HG03521 (cell line): ENCODE measurements around the gene ZNF195.
"Not testable (repeated sequence)": the region's sequence is repeated elsewhere in the genome, so short reads cannot be mapped to it uniquely, and the experiment has no call there.

Source experiments
- ATAC-seq: cut with Tn5 transposase; IDR thresholded peaks from one replicate; pipeline ENCODE4 v1.9.1; 2021; ENCODE audit warnings: mild to moderate bottlenecking, moderate library complexity; ENCODE audit not compliant: unreplicated experiment

Gene ZNF195

GRCh38 chr11:3356858-3357257 lies 22.1 kb downstream of the ZNF195 start:
- no peak for ATAC-seq

GRCh38 chr11:3353066-3353465 lies 25.9 kb downstream of the ZNF195 start:
- ATAC-seq = no peak

GRCh38 chr11:3347127-3347526 lies 31.8 kb downstream of the ZNF195 start:
- no peak for ATAC-seq

GRCh38 chr11:3346587-3346986 lies 32.4 kb downstream of the ZNF195 start:
- no peak for ATAC-seq

- ATAC-seq = no peak
Measured at GRCh38 chr11:3345736-3346135, 33.2 kb downstream of the ZNF195 start.

GRCh38 chr11:3344327-3345174 lies 34.4 kb downstream of the ZNF195 start:
- no peak for ATAC-seq

- ATAC-seq = no peak
Measured at GRCh38 chr11:3342709-3343108, 36.2 kb downstream of the ZNF195 start.

GRCh38 chr11:3341298-3341697 lies 37.6 kb downstream of the ZNF195 start:
- no peak for ATAC-seq

- ATAC-seq = no peak
Measured at GRCh38 chr11:3340025-3340424, 38.9 kb downstream of the ZNF195 start.

GRCh38 chr11:3339340-3339624 lies 39.7 kb downstream of the ZNF195 start:
- no peak for ATAC-seq

- no peak for ATAC-seq
Measured at GRCh38 chr11:3338569-3339339, 40.2 kb downstream of the ZNF195 start.

GRCh38 chr11:3336420-3336819 lies 42.5 kb downstream of the ZNF195 start:
- ATAC-seq = not testable (repeated sequence)

GRCh38 chr11:3333157-3333556 lies 45.8 kb downstream of the ZNF195 start:
- ATAC-seq = not testable (repeated sequence)

GRCh38 chr11:3331078-3331477 lies 47.9 kb downstream of the ZNF195 start:
- not testable (repeated sequence) for ATAC-seq

- not testable (repeated sequence) for ATAC-seq
Measured at GRCh38 chr11:3330064-3330463, 48.9 kb downstream of the ZNF195 start.

GRCh38 chr11:3328503-3328902 lies 50.4 kb downstream of the ZNF195 start:
- not testable (repeated sequence) for ATAC-seq

GRCh38 chr11:3326450-3326849 lies 52.5 kb downstream of the ZNF195 start:
- ATAC-seq = not testable (repeated sequence)

- not testable (repeated sequence) for ATAC-seq
Measured at GRCh38 chr11:3324724-3325123, 54.2 kb downstream of the ZNF195 start.
